Gastrocnemius medialis (tissue), 4 donors: ENCODE data around the gene SLC12A9. TPM values are rescaled to one million over a fixed set of nuclear protein-coding genes. Genes with fewer than 3 reads are reported as not detected.

Experiments used
- ATAC-seq, 2 donors: fragments of 150-250 bp; one replicate each; pipeline ENCODE4 v1.9.1; 2016
- DNase-seq, 2 donors: peaks; one replicate each; pipeline ENCODE4 v3.0.0-alpha.2; 2019
- H3K27ac ChIP-seq, 4 donors: fragments of 200-600 bp; sonication (generic); 1 replicate in 1 of 4; 2 replicates in 3 of 4; pipeline ENCODE4 v1.5.1; 2016 to 2018; ENCODE audit warnings: mild to moderate bottlenecking in 2 of 4, moderate library complexity in 1 of 4
- H3K27me3 ChIP-seq, 3 donors: fragments of 200-600 bp; sonication (generic) in 2 of 3; 1 replicate in 1 of 3; 2 replicates in 2 of 3; pipeline versions ENCODE4 v1.5.1 to v1.6.0; 2016 to 2019; ENCODE audit warnings: mild to moderate bottlenecking in 1 of 3, moderate library complexity in 1 of 3
- H3K36me3 ChIP-seq, 2 donors: fragments of 200-600 bp; sonication (generic) in 1 of 2; one replicate each; pipeline ENCODE4 v1.5.1; 2017 to 2018
- H3K4me1 ChIP-seq, 2 donors: fragments of 200-600 bp; sonication (generic) in 1 of 2; one replicate each; pipeline ENCODE4 v1.5.1; 2016 to 2017; ENCODE audit warnings: mild to moderate bottlenecking in 2 of 2
- H3K4me3 ChIP-seq, 4 donors: fragments of 200-600 bp; sonication (generic) in 3 of 4; 1 replicate in 1 of 4; 2 replicates in 3 of 4; pipeline ENCODE4 v1.5.1; 2016 to 2019; ENCODE audit warnings: mild to moderate bottlenecking in 2 of 4
- H3K9me3 ChIP-seq, 3 donors: fragments of 200-600 bp; sonication (generic) in 2 of 3; 1 replicate in 1 of 3; 2 replicates in 2 of 3; pipeline ENCODE4 v1.5.1; 2016 to 2019
- POLR2A ChIP-seq, 2 donors: fragments of 450-650 bp; IDR thresholded peaks; one replicate each; pipeline ENCODE4 v1.6.1; 2017; ENCODE audit warnings: antibody characterized with exemption in 2 of 2, mild to moderate bottlenecking in 2 of 2, moderate library complexity in 2 of 2
- in situ Hi-C, 4 donors: fragments of 200-750 bp; cut with MboI; loops; one replicate each; pipeline versions ENCODE4 v1.15.0 to v1.8.0; 2017; ENCODE audit warnings: low sequenced_read_pairs in 4 of 4
- intact Hi-C: fragments of 100-400 bp; cut with DNase I; formaldehyde crosslinking; loops from one replicate; pipeline ENCODE4 v1.15.1; 2023; ENCODE audit warnings: low total_unique reads
- total RNA-seq, 4 donors: library from RNA; depleted of rRNA; stranded (reverse); fragments of >200 nt; gene quantifications; one replicate each; pipeline versions ENCODE4 v1.1.0 to v1.2.3, GENCODE V29; 2016
- TF ChIP-seq, protein P1 (sequence below), 5 experiments: fragments of 450-650 bp in 3 of 5; fragments of 200-600 bp in 2 of 5; sonication (generic) in 2 of 5; IDR thresholded peaks in 4 of 5; conservative IDR thresholded peaks in 1 of 5; 1 replicate in 4 of 5; 2 replicates in 1 of 5; pipeline ENCODE4 v1.5.1; 2016 to 2019; ENCODE audit warnings: antibody characterized with exemption in 5 of 5, mild to moderate bottlenecking in 3 of 5, moderate library complexity in 3 of 5

Gene SLC12A9
- total RNA-seq, 4 donors from 2014 or later: 2.5 to 4.3 (median 3.8) TPM

DNA sequence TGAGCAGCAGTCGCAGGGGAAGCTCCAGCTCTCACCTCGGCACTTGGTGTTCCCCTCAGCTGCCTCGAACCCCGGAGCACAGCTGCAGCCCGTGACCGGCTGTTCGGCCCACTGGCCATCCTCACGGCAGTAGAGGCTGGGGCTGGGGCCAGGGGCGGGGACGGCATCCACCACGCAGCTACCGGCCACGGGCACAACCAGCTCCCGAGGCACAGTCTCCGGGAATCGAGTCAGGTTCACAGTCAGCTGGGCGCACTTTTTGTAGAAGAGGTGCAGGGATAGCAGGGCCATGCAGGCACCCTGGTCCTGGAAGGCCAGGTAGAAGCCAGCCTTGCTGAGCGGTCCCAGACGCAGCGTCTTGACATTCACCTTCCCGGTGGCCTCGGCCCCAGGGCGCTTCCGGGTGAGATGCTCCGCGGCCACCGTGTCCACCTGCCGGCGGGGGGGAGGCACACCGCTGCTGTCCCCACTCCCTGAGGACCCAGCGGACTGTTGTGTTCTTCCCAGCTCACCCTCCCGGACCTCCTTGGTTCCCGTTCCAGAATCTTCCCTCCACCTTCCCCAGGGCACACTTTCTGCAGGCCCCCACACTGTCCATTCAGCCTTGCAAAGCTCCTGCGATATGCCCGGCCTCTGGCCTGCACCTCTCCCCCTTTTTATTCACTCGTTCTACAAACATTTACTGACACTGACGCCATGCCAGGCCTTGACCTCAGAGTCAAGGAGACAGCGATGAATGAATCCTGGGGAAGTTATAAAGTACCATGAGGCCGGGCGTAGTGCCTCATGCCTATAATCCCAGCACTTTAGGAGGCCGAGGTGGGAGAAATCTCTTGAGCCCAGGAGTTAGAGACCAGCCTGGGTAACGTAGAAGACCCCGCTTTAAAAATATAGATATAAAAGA, 30.0 kb upstream of the SLC12A9 start:
- Histone ChIP-seq H3K4me1 (no peaks in the 10 kb centered on the region), H3K27me3 (peaks cover 10 to 13% (median 13%) of the 10 kb centered on the region in 3 donors), H3K9me3 (no peaks in the 10 kb centered on the region), H3K4me3 (no peak overlapping the region), H3K27ac (no peak overlapping the region), H3K36me3 (no peaks in the 10 kb centered on the region)
- ATAC-seq: no peak
- in situ Hi-C loops: no loop called here
- intact Hi-C loops: no loop called here
- no peak for TF ChIP-seq POLR2A (IDR thresholded peaks at IDR 0.05)
- TF ChIP-seq, protein P1, sequence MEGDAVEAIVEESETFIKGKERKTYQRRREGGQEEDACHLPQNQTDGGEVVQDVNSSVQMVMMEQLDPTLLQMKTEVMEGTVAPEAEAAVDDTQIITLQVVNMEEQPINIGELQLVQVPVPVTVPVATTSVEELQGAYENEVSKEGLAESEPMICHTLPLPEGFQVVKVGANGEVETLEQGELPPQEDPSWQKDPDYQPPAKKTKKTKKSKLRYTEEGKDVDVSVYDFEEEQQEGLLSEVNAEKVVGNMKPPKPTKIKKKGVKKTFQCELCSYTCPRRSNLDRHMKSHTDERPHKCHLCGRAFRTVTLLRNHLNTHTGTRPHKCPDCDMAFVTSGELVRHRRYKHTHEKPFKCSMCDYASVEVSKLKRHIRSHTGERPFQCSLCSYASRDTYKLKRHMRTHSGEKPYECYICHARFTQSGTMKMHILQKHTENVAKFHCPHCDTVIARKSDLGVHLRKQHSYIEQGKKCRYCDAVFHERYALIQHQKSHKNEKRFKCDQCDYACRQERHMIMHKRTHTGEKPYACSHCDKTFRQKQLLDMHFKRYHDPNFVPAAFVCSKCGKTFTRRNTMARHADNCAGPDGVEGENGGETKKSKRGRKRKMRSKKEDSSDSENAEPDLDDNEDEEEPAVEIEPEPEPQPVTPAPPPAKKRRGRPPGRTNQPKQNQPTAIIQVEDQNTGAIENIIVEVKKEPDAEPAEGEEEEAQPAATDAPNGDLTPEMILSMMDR (IDR thresholded peaks at IDR 0.05 in 4 of 5, conservative IDR thresholded peaks at IDR 0.05 in 1 of 5): no peak
- DNase-seq: no peak

DNA sequence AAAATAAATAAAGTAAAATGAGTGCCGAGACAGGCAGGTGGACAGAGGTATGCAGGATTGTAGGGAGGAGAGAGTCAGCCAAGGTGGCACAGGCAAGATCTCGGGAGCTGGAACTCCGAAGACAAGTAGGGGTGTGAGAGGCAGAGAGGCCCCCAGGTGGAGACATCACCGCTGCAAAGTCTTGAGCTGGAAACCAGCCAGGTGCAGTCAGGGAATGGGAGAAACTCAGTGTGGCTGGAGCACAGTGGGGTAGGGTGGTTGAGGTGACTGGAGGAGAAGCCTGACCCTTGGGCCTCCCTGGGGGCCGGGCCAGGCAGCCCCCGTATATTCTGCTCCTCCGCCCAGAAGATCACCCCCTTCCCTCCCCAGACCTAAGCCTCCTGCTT, 29.4 kb upstream of the SLC12A9 start:
- TF ChIP-seq, protein P1 (IDR thresholded peaks at IDR 0.05 in 4 of 5, conservative IDR thresholded peaks at IDR 0.05 in 1 of 5): no peak
- TF ChIP-seq POLR2A (IDR thresholded peaks at IDR 0.05): no peak
- intact Hi-C loops: no loop called here
- Histone ChIP-seq H3K27ac (no peak overlapping the region), H3K4me1 (peaks cover 0 to 3% of the 10 kb centered on the region in 2 donors), H3K4me3 (no peak overlapping the region), H3K9me3 (no peaks in the 10 kb centered on the region), H3K27me3 (peaks cover 15 to 19% (median 19%) of the 10 kb centered on the region in 3 donors), H3K36me3 (no peaks in the 10 kb centered on the region)
- DNase-seq (no peak), ATAC-seq (no peak)
- in situ Hi-C loops: no loop called here

DNA sequence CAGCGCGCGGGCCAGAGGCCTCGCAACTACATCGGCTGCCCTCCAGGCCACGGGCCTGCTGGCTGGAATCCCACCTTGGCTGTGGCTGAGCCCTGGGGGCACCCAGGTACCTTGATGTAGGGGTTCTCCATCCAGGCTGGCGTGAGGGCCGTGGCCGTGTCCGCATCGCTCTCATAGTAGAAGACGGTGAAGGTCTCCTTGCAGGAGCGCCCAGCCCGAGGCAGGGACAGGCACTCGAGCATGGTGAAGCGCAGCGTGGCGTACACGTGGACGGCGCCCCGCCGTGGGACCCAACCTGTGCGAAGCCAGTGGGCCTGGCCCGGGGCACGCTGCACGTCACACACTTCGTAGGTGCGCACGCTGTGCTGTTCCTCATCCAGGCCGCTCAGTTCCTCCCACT, 29.0 kb upstream of the SLC12A9 start:
- H3K36me3 ChIP-seq: no peaks in the 10 kb centered on the region
- DNase-seq: no peak
- in situ Hi-C loops: no loop called here
- H3K9me3 ChIP-seq: no peaks in the 10 kb centered on the region
- no peak for ATAC-seq
- H3K4me1 ChIP-seq: peaks cover 0 to 3% of the 10 kb centered on the region in 2 donors
- peaks cover 17 to 23% (median 22%) of the 10 kb centered on the region in 3 donors for H3K27me3 ChIP-seq
- TF ChIP-seq, protein P1 (IDR thresholded peaks at IDR 0.05 in 4 of 5, conservative IDR thresholded peaks at IDR 0.05 in 1 of 5): no peak
- no peak for TF ChIP-seq POLR2A (IDR thresholded peaks at IDR 0.05)
- H3K27ac ChIP-seq: no peak overlapping the region
- H3K4me3 ChIP-seq: no peak overlapping the region
- intact Hi-C loops: no loop called here

DNA sequence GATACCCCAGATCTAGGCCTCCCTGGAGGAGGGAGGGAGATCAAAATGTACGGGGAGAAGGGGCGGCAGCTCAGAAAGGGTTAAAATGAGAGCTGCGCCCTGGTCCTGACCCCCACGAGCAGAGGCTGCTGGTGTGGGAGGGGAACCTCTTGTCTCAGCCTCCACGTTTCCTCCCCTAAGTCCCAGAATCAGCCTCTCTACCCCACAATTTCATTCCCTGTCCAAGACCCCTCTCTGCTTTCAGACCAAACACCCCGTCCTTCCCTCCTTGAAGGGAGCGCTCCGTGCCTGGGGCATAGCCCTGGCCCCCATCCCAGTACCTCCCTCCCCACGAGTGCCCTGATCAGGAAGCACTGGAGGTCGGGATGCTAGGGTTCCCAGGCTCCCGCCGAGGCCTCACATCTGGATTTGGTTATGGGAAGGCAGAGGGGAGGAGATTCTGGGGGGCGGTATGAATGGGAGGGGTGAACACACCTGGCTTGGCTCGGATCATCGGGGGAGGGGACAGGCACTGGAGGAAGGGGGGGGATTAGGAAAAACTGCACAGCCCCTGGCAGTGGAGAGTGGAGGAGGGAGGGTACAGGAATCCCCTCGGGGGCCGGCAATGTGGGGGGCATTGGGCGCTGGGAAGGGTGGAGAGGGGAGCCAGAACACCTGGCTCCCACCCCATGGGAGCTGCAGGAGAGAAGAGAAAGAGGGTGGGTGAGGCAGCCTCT, 27.9 kb upstream of the SLC12A9 start:
- no peak for ATAC-seq
- Histone ChIP-seq H3K27ac (peak overlapping the region in 1 of 4 donors; percentile 64), H3K36me3 (no peaks in the 10 kb centered on the region), H3K4me1 (peaks cover 0 to 3% of the 10 kb centered on the region in 2 donors), H3K27me3 (peaks cover 19 to 30% (median 29%) of the 10 kb centered on the region in 3 donors), H3K4me3 (peak overlapping the region in 3 of 4 donors; percentile 45 to 63 (median 62)), H3K9me3 (no peaks in the 10 kb centered on the region)
- no peak for TF ChIP-seq POLR2A (IDR thresholded peaks at IDR 0.05)
- TF ChIP-seq, protein P1 (IDR thresholded peaks at IDR 0.05 in 4 of 5, conservative IDR thresholded peaks at IDR 0.05 in 1 of 5): no peak
- no peak for DNase-seq
- intact Hi-C loops (no loop called here), in situ Hi-C loops (no loop called here)
